Panc1 (cell line): ENCODE data around the gene WDR93. TPM values are rescaled to one million over a fixed set of nuclear protein-coding genes. Genes with fewer than 3 reads are reported as not detected.

Source experiments
- ATAC-seq: fragments of 200-7000 bp; cut with Tn5 transposase; 2 replicates; pipeline ENCODE4 v1.9.1; 2020; ENCODE audit warnings: mild to moderate bottlenecking, moderate library complexity
- BruUV-seq: library from RNA; stranded (reverse); fragments of 400-500 nt; replicated peaks from 2 replicates; lab custom pipeline; 2021; lab: Mats Ljungman, UMichigan
- CTCF ChIA-PET: fragments of 300-600 bp; sonication (Branson Sonifier 250); formaldehyde crosslinking; loops from one replicate; lab custom pipeline; 2022; ENCODE audit warnings: antibody characterized with exemption; lab: Charles Lee
- POLR2A ChIA-PET: fragments of 300-600 bp; sonication (Branson Sonifier 250); formaldehyde crosslinking; loops from one replicate; lab custom pipeline; 2022; ENCODE audit warnings: antibody characterized with exemption; lab: Charles Lee
- DNase-seq: peaks from one replicate; pipeline ENCODE4 v3.0.0-alpha.2; 2010; ENCODE audit warnings: low read depth, low spot score
- H3K27ac ChIP-seq: 2 replicates; pipeline ENCODE4 v1.5.1; 2011; ENCODE audit warnings: mild to moderate bottlenecking, low read length, inconsistent platforms
- H3K27me3 ChIP-seq: fragments of 200-500 bp; sonication (Bioruptor generic); 2 replicates; pipeline ENCODE4 v1.6.0; 2014; ENCODE audit warnings: low read length, inconsistent platforms; ENCODE audit not compliant: control insufficient read depth, insufficient read depth
- H3K36me3 ChIP-seq: fragments of 200-500 bp; sonication (Bioruptor generic); 2 replicates; pipeline ENCODE4 v1.5.1; 2014; ENCODE audit warnings: inconsistent platforms, mild to moderate bottlenecking, low read length, moderate library complexity; ENCODE audit not compliant: control insufficient read depth, insufficient read depth
- H3K4me1 ChIP-seq: 2 replicates; pipeline ENCODE4 v1.5.1; 2011; ENCODE audit warnings: inconsistent platforms, mild to moderate bottlenecking, low read length, moderate library complexity; ENCODE audit not compliant: control insufficient read depth, insufficient read depth
- H3K4me3 ChIP-seq, 2 experiments: 2 replicates each; pipeline ENCODE4 v1.5.1; 2011 to 2012; ENCODE audit warnings: low read depth in 2 of 2, low read length in 2 of 2, mild to moderate bottlenecking in 2 of 2, inconsistent platforms in 1 of 2, moderate library complexity in 1 of 2
- H3K9me3 ChIP-seq: fragments of 200-500 bp; sonication (Bioruptor generic); 2 replicates; pipeline ENCODE4 v1.5.1; 2014; ENCODE audit warnings: low read depth, mild to moderate bottlenecking, inconsistent platforms, low read length, moderate library complexity; ENCODE audit not compliant: control insufficient read depth, insufficient read depth
- POLR2AphosphoS5 ChIP-seq: IDR thresholded peaks from 2 replicates; pipeline ENCODE4 v1.6.1; 2012; ENCODE audit warnings: mild to moderate bottlenecking, low read depth, low read length, moderate library complexity
- SIN3A ChIP-seq: IDR thresholded peaks from 2 replicates; pipeline ENCODE4 v1.6.1; 2012; ENCODE audit warnings: low read depth, mild to moderate bottlenecking, low read length, moderate library complexity, borderline replicate concordance; ENCODE audit not compliant: insufficient read depth
- TCF7L2 ChIP-seq: IDR thresholded peaks from 2 replicates; pipeline ENCODE4 v1.6.1; 2011; ENCODE audit warnings: mild to moderate bottlenecking, low read depth, low read length, inconsistent platforms
- in situ Hi-C: cut with HindIII; loops from 2 replicates; pipeline ENCODE4 v1.10.0; 2016; ENCODE audit warnings: low sequenced_read_pairs, low pct_unique_long_range_greater_than_20kb
- intact Hi-C: fragments of 100-400 bp; cut with micrococcal nuclease; formaldehyde crosslinking; loops from one replicate; pipeline ENCODE4 v1.10.0; 2022; ENCODE audit not compliant: unreplicated experiment
- total RNA-seq: library from RNA; stranded (reverse); gene quantifications from one replicate; pipeline ENCODE4 v1.2.1, GENCODE V29; 2021; ENCODE audit not compliant: unreplicated experiment
- TF ChIP-seq, protein P1 (sequence below), 2 experiments: IDR thresholded peaks; 2 replicates each; pipeline ENCODE4 v1.6.1; 2011 to 2012; ENCODE audit warnings: low read depth in 2 of 2, control low read depth in 1 of 2, low read length in 1 of 2, mild to moderate bottlenecking in 1 of 2, moderate library complexity in 1 of 2; ENCODE audit not compliant: insufficient read depth in 1 of 2
- TF ChIP-seq, protein P2 (sequence below): fragments of 450-650 bp; IDR thresholded peaks from 2 replicates; pipeline ENCODE4 v1.5.1; 2017; ENCODE audit warnings: mild to moderate bottlenecking

The WDR93 gene
- total RNA-seq, 1 experiment from 2014 or later, result 0.18 TPM

DNA sequence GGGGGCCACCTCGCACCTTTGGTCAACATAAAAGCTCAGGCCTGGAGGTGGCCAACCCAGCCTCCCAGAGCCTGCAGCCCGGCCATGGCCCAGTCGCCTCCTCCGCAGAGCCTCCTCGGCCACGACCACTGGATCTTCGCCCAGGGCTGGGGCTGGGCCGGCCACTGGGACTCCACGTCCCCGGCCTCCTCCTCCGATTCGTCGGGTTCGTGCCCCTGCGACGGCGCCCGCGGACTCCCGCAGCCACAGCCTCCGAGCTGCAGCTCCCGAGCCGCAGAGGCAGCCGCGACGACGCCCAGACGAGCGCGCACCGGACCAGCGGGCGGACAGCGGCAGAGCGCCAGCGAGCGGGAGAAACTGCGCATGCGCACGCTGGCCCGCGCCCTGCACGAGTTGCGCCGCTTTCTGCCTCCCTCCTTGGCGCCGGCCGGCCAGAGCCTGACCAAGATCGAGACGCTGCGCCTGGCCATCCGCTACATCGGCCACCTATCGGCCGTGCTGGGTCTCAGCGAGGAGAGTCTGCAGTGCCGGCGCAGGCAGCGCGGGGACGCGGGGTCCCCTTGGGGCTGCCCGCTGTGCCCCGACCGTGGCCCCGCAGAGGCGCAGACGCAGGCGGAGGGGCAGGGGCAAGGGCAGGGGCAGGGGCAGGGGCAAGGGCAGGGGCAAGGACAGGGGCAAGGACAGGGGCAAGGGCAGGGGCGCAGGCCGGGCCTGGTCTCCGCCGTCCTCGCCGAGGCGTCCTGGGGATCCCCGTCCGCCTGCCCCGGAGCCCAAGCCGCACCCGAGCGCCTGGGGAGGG, 85.9 kb downstream of the WDR93 start, which contains the start of gene MESP2:
TSS of gene MESP2 (plus strand) at position 59 of the 799 bp plus-strand sequence. CDS start at position 85, 26 bp downstream.
- BruUV-seq, result no TSS peak
- Histone ChIP-seq H3K27me3 (no peaks in the 10 kb centered on the region), H3K27ac (peak within 1 kb of the TSS; percentile 74), H3K9me3 (no peaks in the 10 kb centered on the region), H3K4me3 (peak within 1 kb of the TSS; percentile 41 to 47), H3K36me3 (no peaks in the 10 kb centered on the region), H3K4me1 (no peaks in the 10 kb centered on the region; the same call in 1 of the 2 replicates)
- TF ChIP-seq POLR2AphosphoS5 (peak; percentile 55; the same call in 1 of the 2 replicates), SIN3A (no peak)
- TF ChIP-seq, protein P1, sequence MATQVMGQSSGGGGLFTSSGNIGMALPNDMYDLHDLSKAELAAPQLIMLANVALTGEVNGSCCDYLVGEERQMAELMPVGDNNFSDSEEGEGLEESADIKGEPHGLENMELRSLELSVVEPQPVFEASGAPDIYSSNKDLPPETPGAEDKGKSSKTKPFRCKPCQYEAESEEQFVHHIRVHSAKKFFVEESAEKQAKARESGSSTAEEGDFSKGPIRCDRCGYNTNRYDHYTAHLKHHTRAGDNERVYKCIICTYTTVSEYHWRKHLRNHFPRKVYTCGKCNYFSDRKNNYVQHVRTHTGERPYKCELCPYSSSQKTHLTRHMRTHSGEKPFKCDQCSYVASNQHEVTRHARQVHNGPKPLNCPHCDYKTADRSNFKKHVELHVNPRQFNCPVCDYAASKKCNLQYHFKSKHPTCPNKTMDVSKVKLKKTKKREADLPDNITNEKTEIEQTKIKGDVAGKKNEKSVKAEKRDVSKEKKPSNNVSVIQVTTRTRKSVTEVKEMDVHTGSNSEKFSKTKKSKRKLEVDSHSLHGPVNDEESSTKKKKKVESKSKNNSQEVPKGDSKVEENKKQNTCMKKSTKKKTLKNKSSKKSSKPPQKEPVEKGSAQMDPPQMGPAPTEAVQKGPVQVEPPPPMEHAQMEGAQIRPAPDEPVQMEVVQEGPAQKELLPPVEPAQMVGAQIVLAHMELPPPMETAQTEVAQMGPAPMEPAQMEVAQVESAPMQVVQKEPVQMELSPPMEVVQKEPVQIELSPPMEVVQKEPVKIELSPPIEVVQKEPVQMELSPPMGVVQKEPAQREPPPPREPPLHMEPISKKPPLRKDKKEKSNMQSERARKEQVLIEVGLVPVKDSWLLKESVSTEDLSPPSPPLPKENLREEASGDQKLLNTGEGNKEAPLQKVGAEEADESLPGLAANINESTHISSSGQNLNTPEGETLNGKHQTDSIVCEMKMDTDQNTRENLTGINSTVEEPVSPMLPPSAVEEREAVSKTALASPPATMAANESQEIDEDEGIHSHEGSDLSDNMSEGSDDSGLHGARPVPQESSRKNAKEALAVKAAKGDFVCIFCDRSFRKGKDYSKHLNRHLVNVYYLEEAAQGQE (IDR thresholded peaks at IDR 0.05; ENCODE audit: insufficient read depth in 1 of 2, low read depth in 2 of 2, low read length in 1 of 2), result peak in 1 of 2 experiments; percentile 74; a peak in 1 of 4 replicates
- TF ChIP-seq, protein P2, sequence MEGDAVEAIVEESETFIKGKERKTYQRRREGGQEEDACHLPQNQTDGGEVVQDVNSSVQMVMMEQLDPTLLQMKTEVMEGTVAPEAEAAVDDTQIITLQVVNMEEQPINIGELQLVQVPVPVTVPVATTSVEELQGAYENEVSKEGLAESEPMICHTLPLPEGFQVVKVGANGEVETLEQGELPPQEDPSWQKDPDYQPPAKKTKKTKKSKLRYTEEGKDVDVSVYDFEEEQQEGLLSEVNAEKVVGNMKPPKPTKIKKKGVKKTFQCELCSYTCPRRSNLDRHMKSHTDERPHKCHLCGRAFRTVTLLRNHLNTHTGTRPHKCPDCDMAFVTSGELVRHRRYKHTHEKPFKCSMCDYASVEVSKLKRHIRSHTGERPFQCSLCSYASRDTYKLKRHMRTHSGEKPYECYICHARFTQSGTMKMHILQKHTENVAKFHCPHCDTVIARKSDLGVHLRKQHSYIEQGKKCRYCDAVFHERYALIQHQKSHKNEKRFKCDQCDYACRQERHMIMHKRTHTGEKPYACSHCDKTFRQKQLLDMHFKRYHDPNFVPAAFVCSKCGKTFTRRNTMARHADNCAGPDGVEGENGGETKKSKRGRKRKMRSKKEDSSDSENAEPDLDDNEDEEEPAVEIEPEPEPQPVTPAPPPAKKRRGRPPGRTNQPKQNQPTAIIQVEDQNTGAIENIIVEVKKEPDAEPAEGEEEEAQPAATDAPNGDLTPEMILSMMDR, result no peak
- intact Hi-C loops (no loop called here), in situ Hi-C loops (no loop called here)
- ATAC-seq (peak; percentile 92), DNase-seq (no peak)
- ChIA-PET POLR2A (no interaction called here), CTCF (interaction anchor here (1.3 kb wide), 1 partner anchor 15 kb away, joined by 4 read pairs; no protein-coding TSS in a partner anchor)

DNA sequence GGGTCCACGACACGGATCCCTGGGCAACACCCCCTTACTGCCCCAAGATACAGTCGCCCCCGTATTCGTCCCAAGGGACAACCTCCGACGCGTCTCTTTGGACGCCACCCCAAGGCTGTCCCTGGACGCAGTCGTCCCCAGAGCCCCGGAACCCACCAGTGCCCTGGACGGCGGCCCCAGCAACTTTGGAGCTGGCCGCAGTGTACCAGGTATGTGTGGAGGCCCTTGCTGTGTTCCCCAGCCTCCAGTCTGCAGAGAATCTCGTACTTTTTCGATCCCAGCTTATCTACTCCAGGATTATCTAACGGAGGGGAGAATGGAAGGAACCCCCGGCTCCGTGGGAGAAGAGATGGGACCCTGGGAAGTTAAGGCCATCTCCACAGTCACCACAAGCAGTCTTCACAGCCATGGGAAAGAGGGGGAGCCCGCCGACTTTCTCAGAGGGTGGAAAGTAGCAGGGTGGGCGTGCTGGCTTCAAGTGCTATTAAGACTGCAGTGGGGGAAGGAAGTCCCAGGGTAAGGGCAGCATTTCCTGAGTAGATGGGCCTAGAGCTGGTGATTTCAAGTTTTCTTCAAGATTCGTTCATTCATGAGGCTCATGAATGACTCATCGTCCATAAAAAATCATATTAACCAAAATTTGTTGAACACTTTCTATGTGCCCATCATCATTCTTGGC, 86.6 kb downstream of the WDR93 start:
- H3K27me3 ChIP-seq, result no peaks in the 10 kb centered on the region
- ChIA-PET CTCF (interaction anchor here (1.3 kb wide), 1 partner anchor 16 kb away, joined by 4 read pairs; no protein-coding TSS in a partner anchor), POLR2A (no interaction called here)
- no peak for ATAC-seq
- H3K9me3 ChIP-seq, result no peaks in the 10 kb centered on the region
- no peak for TF ChIP-seq TCF7L2
- no peak for TF ChIP-seq POLR2AphosphoS5
- TF ChIP-seq, protein P1 (IDR thresholded peaks at IDR 0.05; ENCODE audit: insufficient read depth in 1 of 2, low read depth in 2 of 2, low read length in 1 of 2), result no peak
- TF ChIP-seq SIN3A, result no peak
- peaks cover 4% of the 10 kb centered on the region for H3K4me1 ChIP-seq
- DNase-seq, result no peak
- H3K27ac ChIP-seq, result peak overlapping the region; percentile 13; the same call in 1 of the 2 replicates
- H3K4me3 ChIP-seq, result no peak overlapping the region
- in situ Hi-C loops (no loop called here), intact Hi-C loops (no loop called here)
- no peaks in the 10 kb centered on the region for H3K36me3 ChIP-seq
- BruUV-seq, result no TSS peak
